HL-60/S4 treated with retinoic acid at 250 ng/mL for 4 days and 3 days (cell line): Measurements from ENCODE around the gene TEX26.

Experiments
- in situ Hi-C: fragments of 300-500 bp; cut with MboI; formaldehyde crosslinking; loops from 2 replicates; pipeline ENCODE4 v1.7.0; 2022; ENCODE audit warnings: low sequenced_read_pairs

The TEX26 gene

GRCh38 chr13:30974350-30974749 lies 41.9 kb downstream of the TEX26 start:
- in situ Hi-C loops = no loop called here

- in situ Hi-C loops = no loop called here
Observed at GRCh38 chr13:30976025-30976424, 43.6 kb downstream of the TEX26 start.

GRCh38 chr13:30978981-30979956 lies 46.8 kb downstream of the TEX26 start:
- in situ Hi-C loops = no loop called here

GRCh38 chr13:30982506-30982905 lies 50.0 kb downstream of the TEX26 start:
- in situ Hi-C loops = no loop called here

GRCh38 chr13:30982906-30983305 lies 50.5 kb downstream of the TEX26 start:
- in situ Hi-C loops = no loop called here

GRCh38 chr13:30983431-30983830 lies 51.0 kb downstream of the TEX26 start:
- in situ Hi-C loops = no loop called here

- in situ Hi-C loops = no loop called here
Observed at GRCh38 chr13:30984620-30985019, 52.2 kb downstream of the TEX26 start.

- in situ Hi-C loops = no loop called here
Observed at GRCh38 chr13:30985637-30986205, 53.3 kb downstream of the TEX26 start.

- in situ Hi-C loops = no loop called here
Observed at GRCh38 chr13:30991184-30991583, 58.7 kb downstream of the TEX26 start.

GRCh38 chr13:30991922-30992321 lies 59.5 kb downstream of the TEX26 start:
- in situ Hi-C loops = no loop called here

GRCh38 chr13:30995331-30995730 lies 62.9 kb downstream of the TEX26 start:
- in situ Hi-C loops = no loop called here

- in situ Hi-C loops = no loop called here
Observed at GRCh38 chr13:30997697-30998096, 65.2 kb downstream of the TEX26 start.

GRCh38 chr13:30998136-30999088 lies 66.0 kb downstream of the TEX26 start:
- in situ Hi-C loops = no loop called here

GRCh38 chr13:31000889-31001288 lies 68.4 kb downstream of the TEX26 start:
- in situ Hi-C loops = no loop called here

GRCh38 chr13:31001647-31002046 lies 69.2 kb downstream of the TEX26 start:
- in situ Hi-C loops = no loop called here

- in situ Hi-C loops = no loop called here
Observed at GRCh38 chr13:31005066-31005465, 72.6 kb downstream of the TEX26 start.

- in situ Hi-C loops = no loop called here
Observed at GRCh38 chr13:31007417-31007816, 75.0 kb downstream of the TEX26 start.

- in situ Hi-C loops = no loop called here
Observed at GRCh38 chr13:31008400-31009115, 76.1 kb downstream of the TEX26 start.

GRCh38 chr13:31009166-31009565 lies 76.7 kb downstream of the TEX26 start:
- in situ Hi-C loops = no loop called here

- in situ Hi-C loops = no loop called here
Observed at GRCh38 chr13:31010296-31010695, 77.8 kb downstream of the TEX26 start.
